G401 (cell line): Measurements from ENCODE around the gene ART4. TPM values are rescaled to one million over a fixed set of nuclear protein-coding genes. Genes with fewer than 3 reads are reported as not detected.

ENCODE experiments used
- DNase-seq: peaks from one replicate; pipeline ENCODE4 v3.0.0-alpha.2; 2015; ENCODE audit warnings: low spot score
- in situ Hi-C: cut with HindIII; loops from 2 replicates; pipeline ENCODE4 v1.10.0; 2016; ENCODE audit warnings: low sequenced_read_pairs, mixed read lengths
- total RNA-seq: library from RNA; depleted of rRNA; stranded (reverse); fragments of >200 nt; shearing (Covaris generic); gene quantifications from 2 replicates; pipeline ENCODE4 v1.2.3, GENCODE V29; 2014

The ART4 gene
- total RNA-seq, 1 experiment from 2014 or later = not detected

DNA sequence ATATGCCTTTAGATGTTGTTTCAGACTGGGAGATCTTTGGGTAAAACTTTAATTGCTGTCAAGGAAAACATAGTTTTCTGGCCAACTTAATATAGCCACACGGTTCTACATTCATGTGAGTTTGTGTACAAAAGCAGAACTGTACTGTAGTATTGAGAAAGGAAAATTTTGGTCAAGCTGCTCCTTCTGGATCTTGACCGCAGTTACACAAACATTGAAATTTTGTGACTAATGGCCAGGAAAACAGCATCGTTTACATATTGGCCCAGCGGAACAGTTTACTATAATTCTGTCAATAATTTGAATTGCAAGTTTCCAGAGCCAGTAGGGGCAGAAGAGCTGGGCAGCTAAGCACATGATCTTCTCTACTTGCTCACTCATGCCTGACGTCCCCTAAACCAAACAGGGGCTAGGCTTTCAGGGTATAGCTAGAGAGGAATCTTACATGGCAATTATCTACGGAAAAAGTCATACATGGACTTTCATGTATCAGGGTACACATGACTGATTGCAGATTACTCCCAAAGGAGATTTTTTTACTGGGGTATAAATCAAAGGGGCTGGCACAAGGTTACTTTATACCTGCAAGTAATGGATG is 11.4 kb upstream of the ART4 start:
- DNase-seq = no peak
- in situ Hi-C loops = no loop called here

DNA sequence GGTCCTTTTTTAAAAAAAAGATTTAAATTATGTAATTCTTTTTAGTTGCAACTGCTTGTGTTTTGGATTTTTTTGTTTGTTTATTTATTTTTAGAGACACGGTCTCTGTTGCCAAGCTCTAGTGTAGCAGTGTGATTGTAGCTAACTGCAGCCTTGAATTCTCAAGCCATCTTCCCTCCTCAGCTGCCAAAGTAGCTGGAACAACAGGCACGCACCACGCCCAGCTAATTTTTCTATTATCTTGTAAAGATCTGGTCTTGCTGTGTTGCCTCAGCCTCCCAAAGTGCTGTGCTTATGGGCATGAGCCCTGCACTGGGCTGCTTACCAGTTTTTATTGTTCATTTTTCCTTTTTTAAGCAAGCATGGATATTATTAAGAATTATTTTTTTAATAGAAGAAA is 10.6 kb upstream of the ART4 start:
- in situ Hi-C loops = no loop called here
- no peak for DNase-seq

DNA sequence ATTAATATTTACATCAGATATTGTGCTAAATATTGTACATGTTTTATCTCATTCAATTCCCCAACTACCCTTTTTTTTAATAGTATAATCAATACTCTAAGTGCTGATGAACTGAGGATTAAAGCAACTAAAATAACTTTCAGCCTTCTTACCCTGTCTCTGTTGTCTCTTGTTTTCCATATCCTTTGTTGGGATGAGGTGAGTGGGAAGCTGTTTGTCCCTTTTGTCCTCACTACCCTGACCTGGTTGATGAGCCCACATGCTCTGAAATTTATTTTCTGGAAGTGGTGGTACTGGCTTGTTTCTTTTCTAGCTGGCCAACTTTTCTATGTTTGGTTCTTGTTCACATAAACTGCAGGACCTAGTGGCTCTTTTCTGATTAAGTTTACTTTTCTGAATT is 9.6 kb upstream of the ART4 start:
- in situ Hi-C loops = no loop called here
- no peak for DNase-seq

DNA sequence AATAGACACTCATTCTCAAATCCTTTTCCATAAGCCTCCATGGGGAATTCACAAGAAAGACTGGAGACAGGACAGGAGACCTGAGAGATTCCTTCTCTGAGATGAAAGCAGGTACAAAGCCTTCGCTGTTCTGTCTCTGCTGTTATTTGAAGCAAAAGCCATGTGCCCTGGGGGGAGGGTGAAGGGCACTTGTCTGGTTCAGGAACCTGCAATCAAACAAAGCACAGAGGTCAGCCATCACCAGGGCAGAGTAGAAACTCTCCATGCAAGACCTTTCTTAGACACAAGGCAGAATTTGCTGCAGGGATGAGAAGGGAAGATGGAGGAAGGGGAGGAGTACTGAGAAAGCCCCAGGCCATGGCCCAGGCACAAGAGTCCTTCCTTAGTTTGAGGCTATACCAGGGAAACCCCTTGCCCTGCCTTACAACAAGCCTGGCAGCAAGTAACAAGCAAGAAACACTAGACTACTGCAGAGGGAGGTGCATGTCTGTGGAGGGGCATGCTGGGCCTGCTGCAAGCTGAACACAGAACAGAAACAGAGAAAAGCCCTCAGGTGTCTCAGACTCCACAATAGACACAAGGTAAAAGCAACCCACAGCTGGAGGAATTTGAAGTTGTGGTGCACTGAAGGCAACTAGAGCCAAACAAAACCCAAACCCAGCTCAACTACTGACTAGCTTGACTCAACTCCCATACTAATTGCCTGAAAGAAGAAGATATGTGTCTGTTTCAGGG is 7.8 kb upstream of the ART4 start:
- in situ Hi-C loops = no loop called here
- DNase-seq = no peak

DNA sequence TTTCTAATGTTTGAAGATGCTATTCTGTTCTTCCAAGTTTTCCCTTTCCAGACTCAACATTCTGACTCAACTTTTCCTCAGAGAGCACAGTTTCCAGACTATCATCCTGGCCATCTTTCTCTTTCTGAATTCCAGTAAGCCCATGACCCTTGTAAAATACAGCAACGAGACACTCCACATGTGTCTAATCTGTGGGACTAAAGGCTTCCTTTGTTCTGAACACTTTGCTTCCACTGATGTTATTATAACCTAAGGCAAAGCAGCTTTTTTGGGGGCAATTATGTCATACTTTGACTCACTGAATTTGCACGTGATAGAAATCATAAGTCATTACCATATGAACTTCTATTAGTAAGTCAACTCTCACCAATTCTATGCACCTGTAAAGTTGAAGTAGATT is 6.3 kb upstream of the ART4 start:
- DNase-seq = no peak
- in situ Hi-C loops = no loop called here

DNA sequence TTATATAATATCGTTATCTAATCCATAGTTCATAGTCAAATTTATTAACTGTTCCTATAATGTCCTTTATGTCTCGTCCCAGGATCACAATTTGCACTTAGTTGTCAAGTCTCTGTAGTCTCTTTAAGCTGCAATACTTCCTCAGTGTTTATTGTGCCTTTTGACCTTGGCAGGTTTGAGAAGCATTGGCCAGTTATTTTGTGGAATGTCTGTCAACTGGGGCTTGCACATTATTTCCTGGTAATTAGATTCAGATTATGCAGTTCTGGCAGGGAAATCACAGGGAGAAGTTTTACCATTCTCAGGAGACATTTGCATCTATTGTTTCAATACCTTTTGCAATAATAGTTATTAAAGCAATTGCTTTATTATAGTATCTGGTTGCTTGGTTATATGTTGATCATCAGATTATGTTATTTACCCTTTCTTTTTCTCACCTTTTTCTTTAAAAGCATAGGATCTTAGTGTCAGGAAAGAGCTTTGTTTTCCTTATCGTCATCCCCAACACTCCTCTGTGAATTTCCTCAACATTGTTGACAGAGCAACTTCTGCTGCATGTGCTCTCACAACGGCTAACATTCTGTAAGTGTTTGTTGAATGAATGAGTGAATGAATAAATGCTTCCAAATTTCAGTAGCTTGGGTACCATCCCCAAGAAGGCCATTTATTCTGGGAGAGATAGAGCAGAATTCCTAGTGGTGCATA is 3.7 kb upstream of the ART4 start:
- no peak for DNase-seq
- in situ Hi-C loops = no loop called here

DNA sequence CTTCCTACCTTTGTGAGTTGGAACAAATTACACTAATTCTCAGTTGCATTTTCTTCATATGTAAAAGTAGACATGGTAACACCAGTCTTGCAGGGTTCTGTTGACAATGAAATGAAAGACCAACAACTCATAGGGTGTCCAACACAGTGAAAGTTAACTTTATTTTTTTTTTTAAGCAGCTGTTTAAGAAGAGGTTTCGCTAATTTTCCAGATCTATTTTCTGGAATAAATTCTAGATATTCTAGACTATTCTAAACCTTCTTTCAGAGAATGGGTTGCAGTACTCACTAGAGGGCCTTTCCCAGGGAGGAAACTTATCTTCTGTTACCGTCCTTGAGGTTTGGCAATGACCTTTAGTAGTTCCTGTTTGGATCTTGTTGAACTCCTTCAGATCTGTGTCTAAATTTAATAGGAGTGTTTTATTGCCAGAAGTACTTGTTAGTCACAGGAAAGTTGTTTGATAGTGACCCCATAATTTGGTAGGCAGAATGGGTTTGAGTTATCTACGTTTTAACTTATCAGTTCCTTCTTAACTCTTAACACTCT is 2.8 kb upstream of the ART4 start:
- no peak for DNase-seq
- in situ Hi-C loops = no loop called here

DNA sequence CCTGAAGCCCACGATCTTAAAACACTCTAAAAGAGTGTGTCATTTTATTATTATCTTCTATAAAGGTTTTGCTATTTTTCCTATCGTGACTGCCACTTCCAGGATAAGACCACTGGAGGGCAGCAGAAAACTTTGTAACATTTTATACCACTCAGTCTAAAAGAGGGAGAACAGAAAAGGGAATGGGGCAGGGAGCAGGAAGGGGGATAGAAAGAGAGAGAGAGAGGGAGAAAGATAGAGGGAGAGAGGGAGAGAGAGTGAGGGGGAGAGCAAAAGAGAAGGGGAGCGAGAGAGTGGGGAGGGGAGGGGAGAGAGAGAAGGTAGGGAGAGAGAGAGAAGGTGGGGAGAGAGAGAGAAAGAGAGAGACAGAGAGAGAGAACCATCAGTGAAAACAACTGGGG is 2.0 kb upstream of the ART4 start:
- peak; percentile 77 for DNase-seq
- in situ Hi-C loops = no loop called here

DNA sequence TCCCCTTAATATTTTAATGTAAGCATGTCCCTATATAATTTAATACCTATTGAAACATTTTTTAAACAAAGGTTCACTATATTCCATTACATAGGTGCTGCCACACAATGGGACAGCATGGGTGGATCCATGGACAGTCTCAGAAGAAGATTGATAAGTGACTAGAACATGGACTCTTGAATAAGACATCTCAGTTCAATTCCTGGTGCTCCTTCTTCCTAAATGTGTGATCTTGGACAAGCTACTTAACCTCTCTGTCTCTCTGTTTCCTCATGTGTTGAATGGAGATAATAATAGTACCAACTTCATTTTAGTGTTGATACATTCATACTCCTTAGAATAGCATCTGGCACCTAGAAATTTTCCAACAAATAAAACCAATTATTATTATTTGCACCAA is 1.1 kb upstream of the ART4 start:
- in situ Hi-C loops = no loop called here
- no peak for DNase-seq

DNA sequence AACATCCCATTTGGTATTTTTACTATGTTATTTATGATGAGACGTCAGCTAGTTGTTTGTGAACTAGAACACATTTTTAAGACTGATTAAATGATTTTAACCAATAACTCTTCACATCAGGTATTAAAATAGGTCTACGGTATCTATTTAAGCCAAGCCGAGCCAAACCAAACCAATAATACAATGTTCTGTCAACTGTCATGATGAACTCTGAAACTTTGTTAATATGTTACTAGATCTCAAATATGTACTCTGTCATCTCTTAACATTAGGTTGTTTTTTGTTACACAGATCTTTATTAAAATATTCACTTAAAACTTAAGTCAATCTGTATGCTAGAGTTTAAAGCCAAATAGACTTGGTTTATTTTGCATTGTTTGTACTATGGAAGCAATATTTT is 1.0 kb downstream of the ART4 start:
- no peak for DNase-seq
- in situ Hi-C loops = no loop called here

DNA sequence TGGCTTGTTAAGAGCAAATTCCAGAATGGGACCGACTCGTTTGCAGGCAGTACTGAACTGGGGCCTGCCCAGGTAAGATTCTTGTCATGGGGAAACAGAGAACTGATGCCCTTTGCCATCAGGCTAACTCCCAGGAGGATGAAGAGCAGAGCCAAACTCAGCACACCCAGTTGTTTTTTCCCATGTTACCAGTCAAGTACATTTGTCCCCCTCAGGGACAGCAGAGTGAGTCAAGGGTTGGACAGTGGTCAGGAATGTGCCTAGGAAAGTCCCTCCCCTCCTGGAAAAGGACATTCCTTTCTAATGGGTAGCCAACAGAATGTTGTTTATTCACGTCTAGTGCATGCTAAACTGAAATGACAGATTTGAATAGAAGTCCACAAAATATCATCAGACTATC is 1.6 kb downstream of the ART4 start:
- DNase-seq = no peak
- in situ Hi-C loops = no loop called here

DNA sequence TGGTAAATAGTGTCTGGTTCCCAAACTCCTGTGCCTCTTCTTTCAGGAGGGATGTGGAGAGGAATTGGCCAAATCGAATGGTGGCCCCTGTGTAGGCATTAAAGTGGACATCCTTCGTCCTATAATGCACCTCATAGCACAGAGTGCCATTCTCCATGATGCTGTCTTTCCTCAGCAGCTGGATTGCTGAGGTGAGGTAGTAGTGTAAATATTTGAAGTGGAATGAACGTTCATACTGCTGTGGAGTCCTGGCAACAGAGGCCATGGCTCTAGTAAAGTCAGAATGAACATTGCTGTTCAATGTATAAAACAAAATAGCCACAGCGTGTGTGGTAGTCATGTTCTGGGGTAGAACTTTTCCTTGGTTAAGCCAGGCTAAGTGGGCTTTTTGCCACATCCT is 2.7 kb downstream of the ART4 start:
- DNase-seq = no peak
- in situ Hi-C loops = no loop called here

DNA sequence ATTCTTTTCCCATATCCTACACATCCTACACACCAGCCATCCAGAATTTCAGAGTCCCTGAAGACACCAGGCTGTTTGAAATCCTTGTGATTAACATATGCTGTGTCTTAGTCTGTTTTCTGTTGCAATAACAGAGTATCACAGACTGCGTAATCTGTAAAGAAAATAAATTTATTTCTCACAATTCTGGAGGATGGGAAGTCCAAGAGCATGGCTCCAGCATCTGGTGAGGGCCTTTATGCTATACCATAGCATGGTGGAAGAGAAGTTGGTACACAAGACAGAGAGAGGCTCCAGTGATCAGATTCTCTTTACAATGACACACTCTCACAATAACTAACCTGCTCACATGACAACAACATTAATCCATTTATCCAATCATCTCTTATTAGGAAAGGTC is 4.1 kb downstream of the ART4 start:
- in situ Hi-C loops = no loop called here
- no peak for DNase-seq

DNA sequence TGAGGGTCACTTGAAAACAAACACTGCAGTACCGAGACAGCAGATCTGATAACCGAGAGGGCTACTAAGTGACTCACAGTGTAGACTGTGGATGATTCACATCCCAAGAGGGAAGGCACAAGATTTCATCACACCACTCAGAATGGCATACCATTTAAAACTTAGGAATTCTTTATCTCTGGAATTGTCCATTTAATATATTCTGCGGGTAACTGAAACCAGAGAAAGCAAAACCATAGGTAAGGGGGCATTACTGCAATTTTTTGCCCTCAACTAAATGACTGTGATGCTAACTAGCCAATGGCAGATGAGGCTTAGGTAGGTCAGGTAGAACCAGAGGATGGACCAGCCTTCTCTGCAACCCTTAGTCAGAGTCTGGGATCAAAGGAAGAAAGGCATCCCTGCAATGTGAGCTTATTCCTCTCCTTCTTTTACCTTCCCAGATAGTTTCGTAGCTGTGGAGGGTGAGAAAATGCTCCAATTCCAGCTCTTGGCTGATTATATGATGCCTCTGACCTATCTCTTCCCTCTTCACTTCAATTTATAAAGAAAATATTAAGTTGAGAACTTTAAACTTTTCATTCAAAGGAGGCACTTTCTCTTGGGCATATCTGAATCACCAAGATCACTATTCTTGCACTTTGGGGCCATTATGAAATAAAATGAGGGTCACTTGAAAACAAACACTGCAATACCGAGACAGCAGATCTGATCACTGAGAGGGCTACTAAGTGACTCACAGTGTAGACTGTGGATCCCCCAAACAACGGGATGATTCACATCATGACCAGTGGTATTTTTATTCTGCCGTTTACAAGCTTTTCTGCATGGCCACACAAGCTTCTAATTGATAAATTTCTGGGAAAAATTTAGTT is 6.8 kb downstream of the ART4 start:
- DNase-seq = no peak
- in situ Hi-C loops = no loop called here

DNA sequence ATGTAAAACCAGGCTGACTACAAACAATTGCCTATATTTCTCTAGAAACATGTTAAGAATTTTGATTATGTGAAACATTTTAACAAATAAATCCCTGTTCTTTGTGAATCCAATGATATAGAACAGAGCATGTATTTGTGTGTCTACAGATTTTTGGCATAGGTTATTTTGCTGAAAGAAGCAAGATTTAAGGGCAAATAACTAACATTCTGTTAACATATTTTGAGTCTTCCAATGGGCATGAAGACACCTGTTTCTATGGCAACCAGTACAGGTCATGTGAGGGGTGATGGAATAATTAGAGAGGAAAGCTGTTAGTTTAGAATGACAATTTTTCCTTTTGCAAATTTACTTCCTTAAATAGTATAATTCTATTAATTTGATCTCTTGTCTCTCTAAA is 8.8 kb downstream of the ART4 start:
- DNase-seq = no peak
- in situ Hi-C loops = no loop called here

DNA sequence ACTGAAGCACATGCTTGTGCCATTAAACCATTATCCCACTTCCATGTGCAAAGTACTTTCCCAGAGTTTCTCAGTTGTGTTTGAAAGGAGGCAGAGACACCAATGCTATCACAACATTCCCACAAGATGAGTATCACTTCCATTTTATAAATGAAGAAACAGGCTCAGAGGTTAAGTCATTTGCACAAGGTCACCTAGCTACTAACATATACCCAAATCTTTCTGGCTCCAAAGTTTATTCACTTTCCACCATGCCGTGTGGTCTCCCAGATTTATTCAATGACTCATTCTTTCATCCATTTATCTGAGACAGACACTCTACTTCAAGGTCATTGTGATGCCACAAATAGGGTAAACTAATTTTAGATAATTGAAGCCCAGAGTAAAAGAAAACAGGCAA is 9.4 kb downstream of the ART4 start:
- in situ Hi-C loops = no loop called here
- DNase-seq = no peak

DNA sequence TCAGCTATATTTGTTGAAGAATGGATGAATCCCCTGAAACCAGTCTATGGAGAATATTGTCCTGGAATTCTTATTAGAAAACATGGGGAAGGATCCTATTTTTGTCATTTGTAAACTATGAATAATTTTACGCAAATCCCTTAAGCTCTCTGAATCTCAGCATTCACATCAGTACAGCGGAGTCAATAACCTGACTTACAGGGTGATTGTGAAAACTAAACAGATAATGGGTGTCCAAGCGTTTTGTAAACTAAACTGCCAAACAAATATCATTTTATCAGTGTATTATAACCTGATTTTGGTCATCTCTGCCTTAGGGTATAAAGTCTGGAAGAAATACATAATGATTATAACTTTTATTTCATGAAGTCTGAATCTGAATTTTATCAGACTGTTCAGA is 10.0 kb downstream of the ART4 start:
- in situ Hi-C loops = no loop called here
- DNase-seq = no peak

DNA sequence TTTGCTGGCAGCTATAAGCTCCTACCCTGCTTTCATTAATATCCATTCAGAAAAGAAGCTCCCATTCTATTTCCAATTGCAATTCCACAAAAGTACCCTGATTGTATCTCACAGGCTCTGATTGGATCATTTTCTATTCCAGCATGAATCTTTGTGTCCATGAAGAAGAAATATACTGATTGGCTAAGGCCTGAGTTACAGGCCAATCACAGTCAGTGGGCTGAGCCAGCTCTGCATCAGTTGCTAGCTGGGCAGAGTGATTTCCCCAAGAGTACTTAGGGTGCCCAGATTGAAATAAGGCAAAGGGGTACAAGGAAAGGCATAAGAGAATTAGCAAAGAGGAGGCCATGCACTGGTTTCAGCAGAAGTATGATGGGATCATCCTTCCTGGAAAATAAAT is 14.4 kb downstream of the ART4 start:
- no peak for DNase-seq
- in situ Hi-C loops = no loop called here

DNA sequence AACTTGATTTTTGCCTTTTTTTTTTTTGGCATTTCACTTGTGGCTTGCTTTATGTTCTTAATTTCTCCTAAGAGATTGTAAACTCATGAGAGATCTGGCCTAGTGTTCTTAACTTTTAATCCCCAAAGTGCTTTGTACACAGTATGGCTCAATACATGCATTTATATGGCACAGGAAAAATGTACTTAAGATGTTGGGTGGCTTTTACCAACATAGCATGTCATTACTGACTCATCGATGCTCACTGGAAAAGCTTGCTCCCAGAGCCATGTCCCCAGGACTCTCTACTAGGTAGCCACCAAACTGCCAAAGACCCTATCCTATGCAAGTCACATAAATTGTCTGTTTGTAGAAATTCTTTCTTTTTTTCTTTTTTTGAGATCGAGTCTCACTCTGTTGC is 16.3 kb downstream of the ART4 start:
- in situ Hi-C loops = no loop called here

DNA sequence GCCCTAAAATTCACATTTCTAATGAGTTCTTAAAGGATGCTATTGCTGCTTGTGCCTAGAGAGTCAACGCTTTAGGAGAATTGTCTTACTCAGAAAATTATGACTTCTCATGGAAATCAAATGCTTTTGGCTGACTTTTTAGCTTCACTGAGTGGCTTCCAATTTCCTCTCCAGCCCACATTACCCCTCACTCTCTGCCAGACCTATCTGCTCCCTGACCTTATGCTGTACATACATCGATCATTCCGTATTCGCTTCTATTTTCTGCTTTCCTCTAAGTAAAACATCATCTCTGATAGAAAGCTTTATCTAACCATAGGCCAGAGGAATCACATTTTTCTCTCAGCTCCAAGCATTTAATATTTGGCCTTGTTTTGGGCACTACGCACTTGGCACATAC is 16.8 kb downstream of the ART4 start:
- DNase-seq = no peak
- in situ Hi-C loops = no loop called here

More for the DNA sequence above, 16.3 kb downstream of the ART4 start:
- DNase-seq = no peak
